Measurements from ENCODE around the gene ALKBH2.
"Not testable (repeated sequence)": the region's sequence is repeated elsewhere in the genome, so short reads cannot be mapped to it uniquely, and the experiment has no call there.

Gene ALKBH2

GRCh38 chr12:109065853-109066193 is 27.4 kb downstream of the ALKBH2 start:
- H3K27me3 Mint-ChIP-seq: no peaks in the 10 kb centered on the region
- peaks cover 3% of the 10 kb centered on the region for H3K4me1 Mint-ChIP-seq
- H3K4me3 Mint-ChIP-seq: no peak overlapping the region
- no peaks in the 10 kb centered on the region for H3K9me3 Mint-ChIP-seq
- ATAC-seq (no peak), DNase-seq (no peak)
- no peak overlapping the region for H3K27ac Mint-ChIP-seq
- peaks cover 15% of the 10 kb centered on the region for H3K36me3 Mint-ChIP-seq (ENCODE audit: low read depth)

GRCh38 chr12:109065154-109065852 is 28.0 kb downstream of the ALKBH2 start:
- H3K9me3 Mint-ChIP-seq: no peaks in the 10 kb centered on the region
- H3K27me3 Mint-ChIP-seq: no peaks in the 10 kb centered on the region
- DNase-seq (no peak), ATAC-seq (no peak)
- peaks cover 3% of the 10 kb centered on the region for H3K4me1 Mint-ChIP-seq
- peaks cover 13% of the 10 kb centered on the region for H3K36me3 Mint-ChIP-seq (ENCODE audit: low read depth)
- H3K4me3 Mint-ChIP-seq: no peak overlapping the region
- H3K27ac Mint-ChIP-seq: no peak overlapping the region

- DNase-seq (no peak), ATAC-seq (no peak)
- H3K9me3 Mint-ChIP-seq: no peaks in the 10 kb centered on the region
- H3K36me3 Mint-ChIP-seq (ENCODE audit: low read depth): peaks cover 13% of the 10 kb centered on the region
- H3K27me3 Mint-ChIP-seq: no peaks in the 10 kb centered on the region
- no peak overlapping the region for H3K27ac Mint-ChIP-seq
- peaks cover 3% of the 10 kb centered on the region for H3K4me1 Mint-ChIP-seq
- no peak overlapping the region for H3K4me3 Mint-ChIP-seq
Measured at GRCh38 chr12:109064143-109064542, 29.1 kb downstream of the ALKBH2 start.

GRCh38 chr12:109058773-109059172 is 34.5 kb downstream of the ALKBH2 start:
- Mint-ChIP-seq H3K9me3 (no peaks in the 10 kb centered on the region), H3K27ac (no peak overlapping the region), H3K27me3 (no peaks in the 10 kb centered on the region), H3K36me3 (ENCODE audit: low read depth) (peaks cover 5% of the 10 kb centered on the region), H3K4me3 (no peak overlapping the region), H3K4me1 (peaks cover 12% of the 10 kb centered on the region)
- ATAC-seq (no peak), DNase-seq (no peak)

GRCh38 chr12:109057376-109057775 is 35.9 kb downstream of the ALKBH2 start:
- Mint-ChIP-seq H3K27me3 (no peaks in the 10 kb centered on the region), H3K4me1 (peaks cover 12% of the 10 kb centered on the region), H3K9me3 (no peaks in the 10 kb centered on the region), H3K27ac (no peak overlapping the region), H3K36me3 (ENCODE audit: low read depth) (peaks cover 2% of the 10 kb centered on the region), H3K4me3 (no peak overlapping the region)
- ATAC-seq (no peak), DNase-seq (no peak)

GRCh38 chr12:109056891-109057290 is 36.4 kb downstream of the ALKBH2 start:
- H3K9me3 Mint-ChIP-seq: no peaks in the 10 kb centered on the region
- no peak overlapping the region for H3K4me3 Mint-ChIP-seq
- DNase-seq (no peak), ATAC-seq (no peak)
- peaks cover 16% of the 10 kb centered on the region for H3K4me1 Mint-ChIP-seq
- peaks cover 2% of the 10 kb centered on the region for H3K36me3 Mint-ChIP-seq (ENCODE audit: low read depth)
- no peak overlapping the region for H3K27ac Mint-ChIP-seq
- no peaks in the 10 kb centered on the region for H3K27me3 Mint-ChIP-seq

- DNase-seq (no peak), ATAC-seq (no peak)
- H3K9me3 Mint-ChIP-seq: no peaks in the 10 kb centered on the region
- no peaks in the 10 kb centered on the region for H3K27me3 Mint-ChIP-seq
- H3K4me3 Mint-ChIP-seq: peak overlapping the region; percentile 86
- H3K4me1 Mint-ChIP-seq: peaks cover 18% of the 10 kb centered on the region
- H3K27ac Mint-ChIP-seq: peak overlapping the region; percentile 94
- H3K36me3 Mint-ChIP-seq (ENCODE audit: low read depth): peaks cover 2% of the 10 kb centered on the region
Measured at GRCh38 chr12:109054520-109054919, 38.8 kb downstream of the ALKBH2 start.

- Mint-ChIP-seq H3K4me3 (peak overlapping the region; percentile 86), H3K27ac (peak overlapping the region; percentile 94), H3K4me1 (peaks cover 18% of the 10 kb centered on the region)
- H3K27me3 Mint-ChIP-seq; H3K9me3 Mint-ChIP-seq; ATAC-seq; DNase-seq; H3K36me3 Mint-ChIP-seq (ENCODE audit: low read depth): not testable (repeated sequence)
Measured at GRCh38 chr12:109054124-109054513, 39.2 kb downstream of the ALKBH2 start.

- Mint-ChIP-seq H3K9me3 (no peaks in the 10 kb centered on the region), H3K4me3 (peak overlapping the region; percentile 86), H3K4me1 (peaks cover 18% of the 10 kb centered on the region), H3K27ac (peak overlapping the region; percentile 94), H3K36me3 (ENCODE audit: low read depth) (peaks cover 2% of the 10 kb centered on the region), H3K27me3 (no peaks in the 10 kb centered on the region)
- ATAC-seq: peak; percentile 76
- DNase-seq: peak; percentile 16
Measured at GRCh38 chr12:109053382-109054123, 39.7 kb downstream of the ALKBH2 start.

GRCh38 chr12:109052414-109053323 is 40.6 kb downstream of the ALKBH2 start, which contains the start of gene USP30:
TSS of gene USP30 (plus strand) at chr12:109052576. CDS start at chr12:109052679, 103 bp downstream.
- Mint-ChIP-seq H3K27ac (peak within 1 kb of the TSS; percentile 94), H3K36me3 (ENCODE audit: low read depth) (peaks cover 2% of the 10 kb centered on the region), H3K27me3 (no peaks in the 10 kb centered on the region), H3K4me3 (peak within 1 kb of the TSS; percentile 86), H3K9me3 (no peaks in the 10 kb centered on the region), H3K4me1 (peaks cover 18% of the 10 kb centered on the region)
- peak; percentile 82 for ATAC-seq
- peak; percentile 87 for DNase-seq

- Mint-ChIP-seq H3K4me3 (peak overlapping the region; percentile 86), H3K9me3 (no peaks in the 10 kb centered on the region), H3K27ac (peak overlapping the region; percentile 91), H3K27me3 (no peaks in the 10 kb centered on the region), H3K36me3 (ENCODE audit: low read depth) (peaks cover 2% of the 10 kb centered on the region), H3K4me1 (peaks cover 18% of the 10 kb centered on the region)
- ATAC-seq (no peak), DNase-seq (no peak)
Measured at GRCh38 chr12:109052097-109052413, 41.2 kb downstream of the ALKBH2 start.

- not testable (repeated sequence) for H3K27me3 Mint-ChIP-seq; H3K9me3 Mint-ChIP-seq; H3K4me3 Mint-ChIP-seq; H3K27ac Mint-ChIP-seq; H3K36me3 Mint-ChIP-seq (ENCODE audit: low read depth); DNase-seq; ATAC-seq
- H3K4me1 Mint-ChIP-seq: peaks cover 15% of the 10 kb centered on the region
Measured at GRCh38 chr12:109049794-109050193, 43.5 kb downstream of the ALKBH2 start.

GRCh38 chr12:109048706-109049105 is 44.6 kb downstream of the ALKBH2 start:
- H3K36me3 Mint-ChIP-seq (ENCODE audit: low read depth); DNase-seq; H3K9me3 Mint-ChIP-seq; ATAC-seq; H3K27me3 Mint-ChIP-seq; H3K4me3 Mint-ChIP-seq; H3K4me1 Mint-ChIP-seq; H3K27ac Mint-ChIP-seq: not testable (repeated sequence)

- Mint-ChIP-seq H3K27ac (no peak overlapping the region), H3K4me1 (peaks cover 5% of the 10 kb centered on the region), H3K4me3 (no peak overlapping the region), H3K36me3 (ENCODE audit: low read depth) (no peaks in the 10 kb centered on the region), H3K27me3 (peaks cover 3% of the 10 kb centered on the region), H3K9me3 (no peaks in the 10 kb centered on the region)
- DNase-seq (no peak), ATAC-seq (no peak)
Measured at GRCh38 chr12:109047081-109047805, 46.0 kb downstream of the ALKBH2 start.

All from activated naive CD8-positive, alpha-beta T cell treated with anti-CD3 and anti-CD28 coated beads, Interleukin-2, amount 50 U/mL, for 24 hours (primary cell).